OCI-LY1 (cell line): ENCODE data around the gene HOXA5.

Experiments used
- EZH2 ChIP-seq: fragments of 200-600 bp; sonication (generic), shearing (Covaris generic); IDR thresholded peaks from 2 replicates; pipeline ENCODE4 v1.8.0; 2017; ENCODE audit warnings: borderline replicate concordance, mixed run types, mild to moderate bottlenecking, antibody characterized with exemption, low read length, moderate library complexity, mixed read lengths
- TF ChIP-seq, protein P1 (sequence below): fragments of 200-600 bp; sonication (generic), shearing (Covaris generic); IDR thresholded peaks from 2 replicates; pipeline ENCODE4 v1.5.1; 2017; ENCODE audit warnings: mild to moderate bottlenecking, antibody characterized with exemption, low read length, moderate library complexity, mixed read lengths

DNA sequence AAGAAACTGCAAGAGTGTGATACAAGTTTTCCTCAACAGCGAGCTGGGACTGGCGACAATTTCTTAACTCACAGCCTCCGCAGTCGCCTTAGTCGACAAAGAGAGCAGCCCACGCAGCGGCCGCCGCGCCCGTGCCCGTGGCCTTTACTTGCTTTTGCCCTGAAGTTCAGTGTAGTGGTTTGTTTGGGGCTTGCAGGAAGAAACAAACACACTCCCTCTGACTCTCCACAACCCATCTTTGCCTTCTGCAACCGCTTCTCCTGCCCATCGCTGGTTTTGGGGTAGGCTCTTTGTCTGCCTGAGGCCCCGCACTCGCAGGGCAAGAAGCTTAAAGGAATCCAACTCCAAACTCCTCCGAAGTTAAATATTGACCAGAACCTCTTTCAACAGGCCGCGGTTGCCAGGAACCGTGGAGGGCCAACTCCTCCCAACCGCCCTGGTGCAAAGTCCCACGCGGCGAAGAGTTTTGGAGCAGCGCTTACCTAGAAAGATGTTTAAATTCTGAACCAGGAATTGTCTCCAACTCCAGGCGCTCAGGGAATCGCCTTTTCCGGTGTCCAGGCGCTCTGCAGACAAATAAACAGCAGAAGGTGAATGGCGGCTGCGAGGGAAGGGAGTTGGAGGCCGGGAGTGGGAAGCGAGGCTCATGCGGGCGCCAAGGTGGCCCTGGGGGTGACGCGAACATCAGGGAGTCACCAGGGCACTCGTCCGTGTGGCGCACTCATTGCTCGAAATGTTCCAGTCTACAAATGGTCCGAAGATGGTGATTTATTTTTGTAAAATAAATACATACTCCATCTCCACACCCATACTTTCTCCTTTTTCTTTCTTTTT, 21.2 kb downstream of the HOXA5 start:
- TF ChIP-seq, protein P1, sequence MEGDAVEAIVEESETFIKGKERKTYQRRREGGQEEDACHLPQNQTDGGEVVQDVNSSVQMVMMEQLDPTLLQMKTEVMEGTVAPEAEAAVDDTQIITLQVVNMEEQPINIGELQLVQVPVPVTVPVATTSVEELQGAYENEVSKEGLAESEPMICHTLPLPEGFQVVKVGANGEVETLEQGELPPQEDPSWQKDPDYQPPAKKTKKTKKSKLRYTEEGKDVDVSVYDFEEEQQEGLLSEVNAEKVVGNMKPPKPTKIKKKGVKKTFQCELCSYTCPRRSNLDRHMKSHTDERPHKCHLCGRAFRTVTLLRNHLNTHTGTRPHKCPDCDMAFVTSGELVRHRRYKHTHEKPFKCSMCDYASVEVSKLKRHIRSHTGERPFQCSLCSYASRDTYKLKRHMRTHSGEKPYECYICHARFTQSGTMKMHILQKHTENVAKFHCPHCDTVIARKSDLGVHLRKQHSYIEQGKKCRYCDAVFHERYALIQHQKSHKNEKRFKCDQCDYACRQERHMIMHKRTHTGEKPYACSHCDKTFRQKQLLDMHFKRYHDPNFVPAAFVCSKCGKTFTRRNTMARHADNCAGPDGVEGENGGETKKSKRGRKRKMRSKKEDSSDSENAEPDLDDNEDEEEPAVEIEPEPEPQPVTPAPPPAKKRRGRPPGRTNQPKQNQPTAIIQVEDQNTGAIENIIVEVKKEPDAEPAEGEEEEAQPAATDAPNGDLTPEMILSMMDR, result no peak
- TF ChIP-seq EZH2, result no peak
